ENCODE results near the gene FOXP1. TPM values are rescaled to one million over a fixed set of nuclear protein-coding genes. Genes with fewer than 3 reads are reported as not detected.

FOXP1 gene
- total and polyA plus RNA-seq, 2 of the 13 experiments (the other 11 are each of a cell fraction or from before 2014, with no cell fraction given), result 40.4 to 59.0 TPM

- TF ChIP-seq CEBPZ (IDR thresholded peaks at IDR 0.05; ENCODE audit: low read length), result no peak
- TF ChIP-seq GPN1 (CRISPR knock-in tag; IDR thresholded peaks at IDR 0.05; ENCODE audit: borderline replicate concordance), result no peak
- peak; percentile 59; the same call in 1 of the 2 replicates for TF ChIP-seq ZNF292 (CRISPR knock-in tag; IDR thresholded peaks at IDR 0.05; ENCODE audit: borderline replicate concordance, low read depth)
- TF ChIP-seq RARA (CRISPR knock-in tag; IDR thresholded peaks at IDR 0.05), result peak; percentile 96
- 0 out of 2 replicates have a peak, but pooled peaks have one; percentile 58 for TF ChIP-seq ZNF12 (CRISPR knock-in tag; IDR thresholded peaks at IDR 0.05)
- TF ChIP-seq ZNF678 (CRISPR knock-in tag; IDR thresholded peaks at IDR 0.05), result 0 out of 2 replicates have a peak, but pooled peaks have one; percentile 22
- peak; percentile 48; the same call in 1 of the 2 replicates for TF ChIP-seq ZNF124 (CRISPR knock-in tag; IDR thresholded peaks at IDR 0.05)
- TF ChIP-seq SOX5 (CRISPR knock-in tag; IDR thresholded peaks at IDR 0.05; ENCODE audit: borderline replicate concordance), result peak; percentile 94
- TF ChIP-seq ZNF629 (CRISPR knock-in tag; conservative IDR thresholded peaks at IDR 0.05), result no peak
- no peak for TF ChIP-seq NFYC (CRISPR knock-in tag; IDR thresholded peaks at IDR 0.05)
- TF ChIP-seq YEATS2 (CRISPR knock-in tag; IDR thresholded peaks at IDR 0.05; ENCODE audit: borderline replicate concordance), result peak; percentile 59; the same call in 1 of the 2 replicates
- no peak for TF ChIP-seq ZNF224 (CRISPR knock-in tag; IDR thresholded peaks at IDR 0.05)
- peak; percentile 66 for TF ChIP-seq HNF4A (CRISPR knock-in tag; IDR thresholded peaks at IDR 0.05)
- no peak for TF ChIP-seq ZNF30 (CRISPR knock-in tag; IDR thresholded peaks at IDR 0.05)
- peak; percentile 73; the same call in 1 of the 2 replicates for TF ChIP-seq ZBTB26 (CRISPR knock-in tag; IDR thresholded peaks at IDR 0.05; ENCODE audit: borderline replicate concordance)
- no peak for TF ChIP-seq ZNF143 (CRISPR knock-in tag; IDR thresholded peaks at IDR 0.05)
- TF ChIP-seq ZNF556 (CRISPR knock-in tag; IDR thresholded peaks at IDR 0.05; ENCODE audit: borderline replicate concordance), result no peak; the same call in 1 of the 2 replicates
- peak; percentile 66; the same call in 1 of the 2 replicates for TF ChIP-seq ZBTB4 (CRISPR knock-in tag; IDR thresholded peaks at IDR 0.05; ENCODE audit: borderline replicate concordance)
- TF ChIP-seq ZNF280B (CRISPR knock-in tag; IDR thresholded peaks at IDR 0.05; ENCODE audit: borderline replicate concordance), result no peak
Measured at GRCh38 chr3:71208211-71209095, 375.1 kb downstream of the FOXP1 start (continued).
